ENCODE results near the gene PHYH.

DNA sequence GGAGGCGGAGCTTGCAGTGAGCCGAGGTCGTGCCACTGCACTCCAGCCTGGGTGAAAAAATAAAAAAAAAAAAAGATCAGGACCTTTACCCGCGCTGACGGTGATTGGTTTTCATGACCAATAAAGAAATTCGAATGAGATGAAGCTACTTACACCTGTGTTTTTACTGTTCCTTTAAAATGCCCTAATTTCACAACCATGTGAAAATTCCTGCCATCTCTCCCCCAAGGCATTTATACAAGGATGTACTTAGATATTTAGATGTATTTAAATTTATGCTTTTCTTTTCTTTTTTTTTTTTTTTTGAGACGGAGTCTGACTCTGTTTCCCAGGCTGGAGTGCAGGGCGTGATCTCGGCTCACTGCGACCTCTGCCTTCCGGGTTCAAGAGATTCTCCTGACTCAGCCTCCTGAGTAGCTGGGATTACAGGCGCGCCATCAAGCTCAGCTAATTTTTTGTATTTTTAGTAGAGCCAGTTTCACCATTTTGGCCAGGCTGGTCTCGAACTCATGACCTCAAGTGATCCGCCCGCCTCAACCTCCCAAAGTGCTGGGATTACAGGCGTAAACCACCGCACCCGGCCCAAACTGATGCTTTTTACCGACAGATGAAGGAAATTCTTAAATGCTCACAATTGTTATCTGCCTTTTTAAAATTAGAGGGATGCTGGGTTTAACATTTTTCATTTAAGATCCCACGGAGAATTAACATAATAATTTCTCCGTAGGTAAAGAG, 3.1 kb upstream of the PHYH start:
- TF ChIP-seq POLR2AphosphoS5 (IDR thresholded peaks at IDR 0.05) (no peak), EP300 (IDR thresholded peaks at IDR 0.05) (no peak), POLR2A (IDR thresholded peaks at IDR 0.05) (no peak)
- TF ChIP-seq, protein P1, sequence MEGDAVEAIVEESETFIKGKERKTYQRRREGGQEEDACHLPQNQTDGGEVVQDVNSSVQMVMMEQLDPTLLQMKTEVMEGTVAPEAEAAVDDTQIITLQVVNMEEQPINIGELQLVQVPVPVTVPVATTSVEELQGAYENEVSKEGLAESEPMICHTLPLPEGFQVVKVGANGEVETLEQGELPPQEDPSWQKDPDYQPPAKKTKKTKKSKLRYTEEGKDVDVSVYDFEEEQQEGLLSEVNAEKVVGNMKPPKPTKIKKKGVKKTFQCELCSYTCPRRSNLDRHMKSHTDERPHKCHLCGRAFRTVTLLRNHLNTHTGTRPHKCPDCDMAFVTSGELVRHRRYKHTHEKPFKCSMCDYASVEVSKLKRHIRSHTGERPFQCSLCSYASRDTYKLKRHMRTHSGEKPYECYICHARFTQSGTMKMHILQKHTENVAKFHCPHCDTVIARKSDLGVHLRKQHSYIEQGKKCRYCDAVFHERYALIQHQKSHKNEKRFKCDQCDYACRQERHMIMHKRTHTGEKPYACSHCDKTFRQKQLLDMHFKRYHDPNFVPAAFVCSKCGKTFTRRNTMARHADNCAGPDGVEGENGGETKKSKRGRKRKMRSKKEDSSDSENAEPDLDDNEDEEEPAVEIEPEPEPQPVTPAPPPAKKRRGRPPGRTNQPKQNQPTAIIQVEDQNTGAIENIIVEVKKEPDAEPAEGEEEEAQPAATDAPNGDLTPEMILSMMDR (IDR thresholded peaks at IDR 0.05), result no peak

All from gastroesophageal sphincter (tissue), 3 donors.